Activated T-cell treated with anti-CD3 and anti-CD28 coated beads, Interleukin-2, amount 50 U/mL, for 4 hours (primary cell): ENCODE measurements around the gene UNKL. TPM values are rescaled to one million over a fixed set of nuclear protein-coding genes. Genes with fewer than 3 reads are reported as not detected.
"Not testable (repeated sequence)": the region's sequence is repeated elsewhere in the genome, so short reads cannot be mapped to it uniquely, and the experiment has no call there.

Source experiments
- ATAC-seq, 2 donors: fragments of 200-7000 bp; cut with Tn5 transposase; one replicate each; pipeline ENCODE4 v1.10.0; 2021
- DNase-seq: peaks from one replicate; pipeline ENCODE4 v3.0.0-alpha.2; 2020
- H3K27me3 Mint-ChIP-seq: one replicate; pipeline ENCODE4 v1.8.0; 2021; ENCODE audit warnings: low read depth, mixed read lengths
- H3K36me3 Mint-ChIP-seq: one replicate; pipeline ENCODE4 v1.8.0; 2022; ENCODE audit warnings: mixed read lengths; ENCODE audit not compliant: insufficient read depth
- H3K4me1 Mint-ChIP-seq: one replicate; pipeline ENCODE4 v1.8.0; 2021; ENCODE audit warnings: low read depth, mixed read lengths
- H3K4me3 Mint-ChIP-seq: one replicate; pipeline ENCODE4 v1.8.0; 2021; ENCODE audit warnings: mild to moderate bottlenecking, moderate library complexity, mixed read lengths
- H3K9me3 Mint-ChIP-seq: one replicate; pipeline ENCODE4 v1.8.0; 2021; ENCODE audit warnings: mixed read lengths
- total RNA-seq, 3 donors: library from RNA; stranded (reverse); gene quantifications; one replicate each; pipeline ENCODE4 v1.2.1, GENCODE V29; 2021

Gene UNKL
- total RNA-seq, 3 donors from 2014 or later = 24.5 to 30.2 (median 29.0) TPM

DNA sequence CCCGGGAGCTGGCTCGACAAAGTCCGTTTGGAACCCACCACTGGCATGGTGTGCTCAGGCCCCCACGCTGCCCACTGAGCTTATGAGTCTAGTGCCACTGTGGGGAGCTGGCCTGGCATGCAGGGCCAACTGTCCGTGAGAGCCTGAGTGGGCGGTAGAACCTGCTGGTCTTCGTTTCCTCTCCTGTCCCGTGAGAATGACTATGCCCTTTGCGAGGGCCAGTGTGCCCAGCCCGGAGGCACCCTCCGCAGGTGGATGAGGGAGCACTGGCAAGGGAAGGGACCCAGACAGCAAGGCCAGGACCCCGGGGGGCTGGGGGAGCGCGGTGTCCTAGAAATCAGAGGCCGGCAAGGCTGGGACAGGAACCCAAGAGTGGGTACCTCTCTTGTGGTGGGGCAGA lies 77.9 kb downstream of the UNKL start:
- H3K27me3 Mint-ChIP-seq = peaks cover 14% of the 10 kb centered on the region
- no peaks in the 10 kb centered on the region for H3K9me3 Mint-ChIP-seq
- no peaks in the 10 kb centered on the region for H3K36me3 Mint-ChIP-seq
- no peak overlapping the region for H3K4me3 Mint-ChIP-seq
- no peak for ATAC-seq
- no peak for DNase-seq
- peaks cover 14% of the 10 kb centered on the region for H3K4me1 Mint-ChIP-seq

DNA sequence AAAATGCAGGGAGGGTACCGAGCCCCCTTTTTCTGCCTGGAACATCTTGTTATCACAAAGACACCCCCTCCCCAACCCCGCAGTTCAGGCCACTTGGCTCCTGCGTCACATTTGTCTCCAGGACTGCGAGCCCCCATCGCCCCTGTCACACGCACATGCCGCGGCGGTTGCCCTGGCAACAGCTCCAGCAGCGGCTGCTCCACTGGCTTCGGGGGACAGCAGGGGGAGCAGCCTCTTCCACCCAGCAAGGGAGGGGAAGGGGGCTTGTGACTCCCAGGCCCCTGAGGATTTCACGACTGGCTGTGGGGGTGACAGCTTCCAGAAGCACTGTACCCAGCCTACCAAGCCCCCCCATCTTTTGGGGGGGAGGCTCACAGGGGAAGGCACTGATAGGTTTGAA lies 78.5 kb downstream of the UNKL start:
- H3K27me3 Mint-ChIP-seq = peaks cover 18% of the 10 kb centered on the region
- H3K36me3 Mint-ChIP-seq = no peaks in the 10 kb centered on the region
- peaks cover 20% of the 10 kb centered on the region for H3K4me1 Mint-ChIP-seq
- ATAC-seq = no peak
- H3K9me3 Mint-ChIP-seq = no peaks in the 10 kb centered on the region
- no peak for DNase-seq
- no peak overlapping the region for H3K4me3 Mint-ChIP-seq

DNA sequence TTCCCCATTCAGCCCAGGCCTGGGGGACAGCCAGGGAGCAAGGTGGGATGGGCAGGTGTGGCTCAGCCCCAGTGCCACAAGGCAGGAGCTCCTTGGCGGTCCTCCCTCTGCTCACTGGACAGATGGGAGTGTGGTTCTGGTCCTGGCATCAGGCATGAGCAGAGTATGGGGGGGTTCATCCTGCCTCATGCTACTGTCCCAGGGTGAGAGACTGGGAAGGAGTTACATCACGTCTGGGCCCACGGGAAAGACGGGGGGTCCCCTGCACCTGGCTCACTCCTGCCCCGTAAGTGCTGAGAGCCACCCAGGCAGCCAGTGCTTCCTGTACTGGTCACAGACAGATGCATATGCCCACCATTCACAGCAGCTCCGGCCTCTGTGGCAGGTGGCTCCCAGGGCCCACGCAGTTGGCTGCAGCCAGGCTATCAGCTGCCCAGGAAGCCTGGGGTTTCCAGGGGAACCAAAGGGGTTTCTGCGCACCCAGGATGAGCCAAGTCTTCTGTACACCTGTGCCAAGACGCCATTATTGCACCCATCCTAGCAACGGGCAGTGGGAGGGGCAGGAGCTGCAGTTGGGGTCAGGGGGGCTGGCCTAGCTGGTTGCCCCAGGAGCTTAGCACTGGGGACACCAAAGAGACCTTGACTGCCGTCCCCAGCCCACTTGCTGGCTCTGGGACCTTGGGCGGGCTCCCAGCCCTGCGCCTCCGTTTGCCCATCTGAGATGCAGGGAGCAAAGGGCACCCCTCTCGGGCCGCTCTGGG lies 79.1 kb downstream of the UNKL start:
- no peak for DNase-seq
- no peak for ATAC-seq
- H3K4me1 Mint-ChIP-seq = peaks cover 16% of the 10 kb centered on the region
- H3K36me3 Mint-ChIP-seq = no peaks in the 10 kb centered on the region
- H3K9me3 Mint-ChIP-seq = no peaks in the 10 kb centered on the region
- no peak overlapping the region for H3K4me3 Mint-ChIP-seq
- peaks cover 18% of the 10 kb centered on the region for H3K27me3 Mint-ChIP-seq

DNA sequence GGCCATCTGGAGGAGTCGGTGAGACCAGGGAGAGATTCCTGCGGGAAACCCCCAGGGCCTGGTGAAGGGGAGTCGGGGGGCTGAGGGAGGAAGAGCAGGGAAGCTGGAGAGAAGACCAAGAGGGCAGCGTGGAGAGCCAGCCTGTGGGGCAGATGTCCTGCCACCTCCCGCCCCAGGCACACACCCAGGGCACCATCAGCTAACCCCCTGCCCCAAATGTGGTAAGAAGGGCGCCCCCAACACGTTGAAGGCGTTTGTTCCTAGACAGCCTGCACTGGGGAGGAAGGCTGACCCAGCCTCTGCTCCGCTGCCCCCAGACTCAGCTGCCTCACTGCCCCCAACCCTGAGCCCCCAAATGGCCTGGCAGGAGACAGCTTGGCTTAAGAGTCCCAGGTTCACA lies 79.8 kb downstream of the UNKL start:
- no peaks in the 10 kb centered on the region for H3K9me3 Mint-ChIP-seq
- ATAC-seq (no peak), DNase-seq (no peak)
- peaks cover 18% of the 10 kb centered on the region for H3K27me3 Mint-ChIP-seq
- peaks cover 16% of the 10 kb centered on the region for H3K4me1 Mint-ChIP-seq
- H3K36me3 Mint-ChIP-seq = no peaks in the 10 kb centered on the region
- H3K4me3 Mint-ChIP-seq = no peak overlapping the region

DNA sequence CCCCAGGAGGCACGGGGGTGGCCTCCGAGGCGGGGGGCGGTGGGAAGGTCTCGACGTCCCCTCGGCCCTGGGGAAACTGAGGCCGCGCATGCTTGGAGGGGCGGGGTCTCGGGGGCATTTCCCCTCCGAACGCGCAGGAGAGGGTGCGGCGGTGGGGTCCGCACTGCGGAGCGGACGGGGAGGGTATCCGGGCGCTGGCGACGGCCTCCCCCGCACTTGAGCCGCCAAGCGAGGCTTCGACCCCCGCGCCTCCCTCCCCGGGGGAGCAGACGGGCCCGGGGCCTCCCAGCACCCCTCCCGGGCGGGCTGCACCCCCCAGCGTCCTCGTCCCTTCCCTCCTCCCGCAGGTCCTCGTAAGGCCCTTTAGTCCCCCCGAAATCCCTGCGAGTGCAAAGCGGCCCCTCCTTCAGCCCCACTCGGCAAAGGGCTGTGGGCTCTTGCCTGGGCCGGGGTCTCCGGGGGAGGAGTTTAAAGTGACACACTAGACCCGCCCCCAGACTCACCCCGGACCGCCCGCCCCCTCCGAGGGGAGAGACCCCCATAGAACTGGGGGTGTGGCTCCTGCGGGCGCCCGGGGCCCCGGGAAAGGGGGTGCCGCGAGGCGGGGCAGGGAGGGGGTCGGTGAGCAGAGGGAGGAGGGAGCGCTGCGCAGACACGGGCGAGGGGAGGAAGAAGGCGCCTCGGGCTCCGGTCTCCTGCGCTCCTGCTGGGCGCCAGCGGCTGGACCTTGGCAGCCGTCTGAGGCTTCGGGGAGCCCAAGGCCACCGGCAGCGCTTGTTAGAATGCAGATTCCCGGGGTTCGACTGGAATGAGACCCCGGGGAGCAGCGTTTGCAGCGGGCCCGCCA lies 80.4 kb downstream of the UNKL start:
- Mint-ChIP-seq H3K36me3 (no peaks in the 10 kb centered on the region), H3K27me3 (peaks cover 18% of the 10 kb centered on the region), H3K4me1 (peaks cover 16% of the 10 kb centered on the region), H3K4me3 (no peak overlapping the region), H3K9me3 (no peaks in the 10 kb centered on the region)
- DNase-seq (no peak), ATAC-seq (no peak)

DNA sequence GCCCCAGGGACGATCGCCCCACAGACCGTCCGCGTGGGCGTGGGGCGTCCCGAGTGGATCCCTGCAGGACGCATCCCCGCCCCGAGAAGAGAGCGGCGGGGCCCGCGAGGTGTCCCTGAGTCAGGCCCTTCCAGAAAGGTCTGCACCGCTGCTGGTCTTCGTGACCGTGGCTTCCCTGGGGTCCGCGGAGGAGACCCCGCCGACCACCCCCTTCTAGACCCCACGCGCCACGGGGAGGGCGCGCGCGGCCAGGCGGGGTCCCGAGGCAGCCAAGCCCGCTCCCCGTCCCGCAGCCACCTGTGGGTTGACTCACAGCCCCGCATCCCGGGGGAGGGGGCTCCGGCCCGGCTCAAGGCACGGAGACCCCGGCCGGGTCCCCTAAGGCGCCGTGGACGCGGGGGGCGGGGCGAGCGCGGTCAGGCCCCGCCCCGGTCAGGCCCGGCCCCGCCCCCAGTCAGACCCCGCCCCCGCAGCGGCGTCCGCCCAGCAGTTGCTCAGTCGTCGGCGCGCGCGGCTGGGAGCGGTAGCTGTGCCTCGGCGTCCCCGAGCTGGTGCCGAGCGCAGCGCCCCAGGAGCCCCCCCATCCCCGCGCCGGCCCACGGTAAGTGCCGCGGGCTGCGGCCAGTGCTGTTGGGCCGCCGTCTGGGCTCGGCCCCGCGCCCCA lies 81.2 kb downstream of the UNKL start, which contains the start of gene BAIAP3:
Gene BAIAP3 (plus strand): TSS at position 497 of the 664 bp plus-strand sequence. CDS start 4,905 bp downstream, outside the sequence.
- Mint-ChIP-seq H3K9me3 (no peaks in the 10 kb centered on the region), H3K27me3 (peaks cover 18% of the 10 kb centered on the region), H3K4me1 (peaks cover 16% of the 10 kb centered on the region), H3K4me3 (peak within 1 kb of the TSS; percentile 66), H3K36me3 (no peaks in the 10 kb centered on the region)
- ATAC-seq (peak; percentile 72 to 77), DNase-seq (peak; percentile 35)

DNA sequence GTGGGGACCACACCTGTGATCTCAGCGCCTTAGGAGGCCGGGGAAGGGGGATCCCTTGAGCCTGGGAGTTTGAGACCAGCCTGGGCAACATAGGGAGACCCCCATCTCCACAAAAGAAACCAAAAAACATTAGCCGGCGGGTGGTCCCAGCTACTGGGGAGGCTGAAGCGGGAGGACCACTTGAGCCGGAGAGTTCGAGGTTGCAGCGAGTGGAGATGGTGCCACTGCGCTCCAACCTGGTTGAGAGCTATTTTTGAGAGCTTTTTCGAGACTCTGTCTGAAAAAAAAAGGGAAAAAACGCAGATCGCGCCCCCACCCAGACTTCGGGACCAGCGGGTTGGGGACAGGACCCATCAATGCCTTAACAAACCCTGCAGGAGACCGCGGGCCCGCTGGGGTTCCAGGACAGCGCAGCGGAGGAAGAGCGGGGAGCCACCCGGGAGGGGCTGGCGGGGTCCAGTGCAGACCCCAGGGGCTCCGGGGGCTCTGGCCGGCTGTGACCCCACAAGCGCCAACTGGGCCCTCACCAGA lies 81.8 kb downstream of the UNKL start:
- Mint-ChIP-seq H3K36me3 (no peaks in the 10 kb centered on the region), H3K27me3 (peaks cover 18% of the 10 kb centered on the region), H3K4me3 (peak overlapping the region; percentile 66), H3K4me1 (peaks cover 16% of the 10 kb centered on the region), H3K9me3 (no peaks in the 10 kb centered on the region)
- ATAC-seq = no peak
- DNase-seq = no peak

DNA sequence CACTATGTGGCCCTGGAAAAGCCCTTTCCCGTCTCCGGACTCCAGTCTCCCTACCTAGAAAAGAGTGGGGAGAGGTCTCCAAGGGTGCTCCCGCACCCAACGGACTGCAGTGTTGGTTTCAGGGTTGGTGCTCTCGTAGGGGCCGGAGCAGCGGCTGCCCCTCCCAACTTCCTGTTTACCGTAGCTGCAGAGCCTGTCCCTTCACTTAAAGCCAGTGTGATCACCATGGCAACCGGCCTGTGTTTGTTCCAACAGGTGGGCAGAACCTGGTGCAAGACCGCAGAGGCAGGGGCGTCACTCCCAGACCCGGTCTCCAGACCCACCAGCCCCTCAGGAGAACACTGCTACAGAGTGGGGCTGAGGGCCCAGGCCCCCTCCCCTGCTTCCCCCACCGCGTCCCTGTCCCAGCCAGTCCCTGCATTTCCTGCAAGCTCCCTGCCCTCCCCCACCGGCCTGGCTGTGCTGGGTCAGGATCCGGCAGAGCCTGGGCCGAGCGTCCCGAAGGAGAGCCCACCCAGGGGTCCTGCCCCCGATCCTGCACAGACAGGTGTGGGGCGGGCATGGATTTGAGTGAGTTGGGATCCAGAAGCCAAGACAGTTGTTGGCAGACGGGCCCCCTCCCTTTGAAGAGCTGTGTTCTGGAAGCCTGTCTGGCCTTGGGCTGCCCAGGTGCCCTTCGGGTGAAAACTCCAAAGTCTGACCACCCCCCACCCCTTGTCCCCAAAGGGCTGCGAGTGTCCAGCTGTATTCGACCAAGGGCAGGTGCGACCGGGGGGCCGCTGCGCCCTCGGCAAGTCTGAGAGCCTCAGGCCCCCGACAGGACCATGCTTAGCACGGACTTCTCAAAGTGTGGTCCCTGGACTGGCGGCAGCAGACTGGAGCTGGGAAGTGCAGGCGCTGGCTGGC lies 82.5 kb downstream of the UNKL start:
- no peaks in the 10 kb centered on the region for H3K9me3 Mint-ChIP-seq
- ATAC-seq = no peak
- no peaks in the 10 kb centered on the region for H3K36me3 Mint-ChIP-seq

DNA sequence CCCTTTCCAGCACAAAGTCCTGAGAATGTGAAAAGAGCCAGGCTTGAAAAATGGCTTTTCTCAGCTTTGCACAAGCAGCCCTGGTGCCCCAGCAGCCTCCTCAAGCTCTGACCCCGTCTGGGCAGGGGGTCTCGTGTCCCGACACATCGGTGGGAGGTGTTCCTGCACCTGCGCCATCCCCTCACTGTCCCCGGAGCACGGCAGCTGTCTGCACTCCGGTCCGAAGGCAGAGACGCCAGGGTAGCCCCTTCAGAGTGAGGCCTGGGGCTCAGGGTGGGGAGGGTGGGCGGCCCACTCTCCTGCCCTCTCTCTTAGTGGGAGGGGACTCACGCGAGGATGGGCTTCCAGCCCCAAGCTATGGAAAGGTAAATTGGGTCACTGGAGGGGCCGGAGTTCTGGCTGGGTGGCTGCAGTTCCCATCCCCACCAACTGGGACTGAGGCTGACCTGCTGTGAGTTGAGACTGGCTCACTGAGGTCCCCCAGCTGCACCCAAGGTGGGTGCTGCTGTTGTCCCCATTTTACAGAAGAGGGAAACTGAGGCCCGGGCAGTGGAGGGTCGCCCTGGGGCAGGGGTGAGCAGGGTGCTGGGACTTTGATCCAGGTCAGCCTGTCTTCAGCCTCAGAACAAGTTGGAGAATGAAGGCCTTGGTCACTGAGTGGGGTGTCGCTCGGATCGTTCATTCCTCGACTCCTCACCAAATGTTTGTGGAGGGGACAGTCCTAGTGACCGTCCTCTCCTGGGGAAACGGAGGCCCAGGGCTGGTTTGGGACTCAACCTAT lies 83.4 kb downstream of the UNKL start:
- DNase-seq = no peak
- Mint-ChIP-seq H3K4me3 (peak overlapping the region; percentile 49), H3K4me1 (peaks cover 16% of the 10 kb centered on the region), H3K36me3 (peaks cover 4% of the 10 kb centered on the region), H3K9me3 (no peaks in the 10 kb centered on the region), H3K27me3 (peaks cover 18% of the 10 kb centered on the region)
- ATAC-seq = no peak

More for the DNA sequence above, 82.5 kb downstream of the UNKL start:
- peaks cover 16% of the 10 kb centered on the region for H3K4me1 Mint-ChIP-seq
- no peak for DNase-seq
- H3K4me3 Mint-ChIP-seq = peak overlapping the region; percentile 66
- peaks cover 18% of the 10 kb centered on the region for H3K27me3 Mint-ChIP-seq

DNA sequence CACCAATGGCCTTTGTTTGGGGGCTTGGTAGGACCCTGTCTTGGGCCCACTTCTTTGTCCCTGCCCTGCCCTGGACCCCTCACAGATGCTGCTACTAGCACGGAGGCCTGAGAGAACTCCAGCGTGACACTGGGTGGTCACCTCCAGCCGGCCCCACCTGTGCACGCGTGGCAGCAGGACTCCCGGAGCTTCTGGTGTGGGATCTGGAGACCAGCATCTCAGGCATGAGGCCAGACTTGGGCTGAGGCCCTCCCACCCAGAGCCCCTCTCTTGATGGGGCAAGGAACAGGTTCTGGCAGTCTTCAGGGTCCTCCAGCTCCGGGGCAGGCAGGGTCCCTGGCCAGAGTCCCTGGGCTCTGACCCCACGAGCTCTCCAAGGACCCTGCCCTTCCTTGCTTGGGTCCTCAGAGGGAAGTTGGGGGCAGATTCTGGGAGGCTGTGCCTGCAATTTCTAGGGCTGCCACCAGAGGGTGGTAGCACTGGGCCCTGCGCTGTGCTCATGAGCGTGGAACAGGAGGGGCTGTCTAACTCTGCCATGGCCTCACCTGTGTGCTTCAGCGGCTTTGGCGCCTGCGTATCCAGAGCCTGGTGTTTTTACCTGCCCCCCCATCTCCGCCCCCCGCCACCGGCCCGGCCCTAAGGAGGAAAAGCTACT lies 84.1 kb downstream of the UNKL start:
- H3K36me3 Mint-ChIP-seq = peaks cover 4% of the 10 kb centered on the region
- H3K27me3 Mint-ChIP-seq = peaks cover 18% of the 10 kb centered on the region
- no peaks in the 10 kb centered on the region for H3K9me3 Mint-ChIP-seq
- H3K4me3 Mint-ChIP-seq = no peak overlapping the region
- DNase-seq (no peak), ATAC-seq (no peak)
- peaks cover 16% of the 10 kb centered on the region for H3K4me1 Mint-ChIP-seq

DNA sequence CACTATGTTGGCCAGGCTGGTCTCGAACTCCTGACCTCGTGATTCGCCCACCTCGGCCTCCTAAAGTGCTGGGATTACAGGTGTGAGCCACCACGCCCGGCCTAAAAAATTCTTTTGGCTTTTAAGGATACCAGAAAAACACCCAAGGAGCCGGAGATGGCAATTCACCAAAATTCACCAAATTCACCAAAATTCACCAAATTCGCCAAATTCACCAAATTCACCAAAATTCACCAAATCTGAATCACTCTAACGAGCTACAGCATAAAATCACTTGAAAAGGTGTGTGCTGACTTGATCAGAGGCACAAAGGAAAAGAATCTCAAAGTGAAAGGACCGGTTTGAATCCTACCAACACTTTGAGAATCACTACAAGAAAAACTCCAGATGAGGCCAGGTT lies 85.5 kb downstream of the UNKL start:
- not testable (repeated sequence) for H3K9me3 Mint-ChIP-seq, H3K4me3 Mint-ChIP-seq, H3K36me3 Mint-ChIP-seq, DNase-seq, ATAC-seq
- Mint-ChIP-seq H3K27me3 (peaks cover 13% of the 10 kb centered on the region), H3K4me1 (peaks cover 16% of the 10 kb centered on the region)

DNA sequence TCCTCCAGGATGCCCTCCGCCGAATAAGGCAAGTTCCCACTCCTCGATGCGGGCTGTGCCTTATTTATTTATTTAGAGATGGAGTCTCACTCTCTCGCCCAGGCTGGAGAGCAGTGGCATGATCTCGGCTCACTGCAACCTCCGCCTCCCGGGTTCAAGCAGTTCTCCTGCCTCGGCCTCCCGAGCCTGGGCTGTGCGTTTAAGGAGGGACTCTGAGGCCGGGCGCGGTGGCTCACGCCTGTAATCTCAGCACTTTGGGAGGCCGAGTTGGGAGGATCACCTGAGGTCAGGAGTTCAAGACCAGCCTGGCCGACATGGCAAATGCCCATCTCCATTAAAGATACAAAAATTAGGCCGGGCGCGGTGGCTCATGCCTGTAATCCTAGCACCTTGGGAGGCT lies 86.4 kb downstream of the UNKL start:
- not testable (repeated sequence) for DNase-seq, H3K4me3 Mint-ChIP-seq, ATAC-seq, H3K36me3 Mint-ChIP-seq, H3K9me3 Mint-ChIP-seq
- Mint-ChIP-seq H3K4me1 (peaks cover 16% of the 10 kb centered on the region), H3K27me3 (peaks cover 13% of the 10 kb centered on the region)
